Kidney epithelial cell (primary cell): ENCODE measurements around the gene POU4F1. TPM values are rescaled to one million over a fixed set of nuclear protein-coding genes. Genes with fewer than 3 reads are reported as not detected.

Experiments used
- DNase-seq: peaks from one replicate; pipeline ENCODE4 v3.0.0-alpha.2; 2010; ENCODE audit warnings: low read depth
- H3K27me3 ChIP-seq: 2 replicates; pipeline ENCODE4 v1.6.0; 2011; ENCODE audit warnings: low read length; ENCODE audit not compliant: control insufficient read depth, insufficient read depth
- H3K36me3 ChIP-seq: 2 replicates; pipeline ENCODE4 v1.5.1; 2011; ENCODE audit warnings: low read length; ENCODE audit not compliant: control insufficient read depth, insufficient read depth
- H3K4me3 ChIP-seq: 2 replicates; pipeline ENCODE4 v1.5.1; 2011; ENCODE audit warnings: low read depth, mild to moderate bottlenecking, control low read depth, low read length
- total RNA-seq: library from RNA; depleted of rRNA; stranded (reverse); fragments of >200 nt; gene quantifications from 2 replicates; pipeline ENCODE4 v1.2.3, GENCODE V29; 2015
- TF ChIP-seq, protein P1 (sequence below): IDR thresholded peaks from 2 replicates; pipeline ENCODE4 v1.5.1; 2011; ENCODE audit warnings: mild to moderate bottlenecking, moderate library complexity, low read length, control low read depth, inconsistent platforms; ENCODE audit not compliant: insufficient read depth, poor library complexity, severe bottlenecking

The POU4F1 gene
- total RNA-seq, 1 donor from 2014 or later: 0.13 TPM

DNA sequence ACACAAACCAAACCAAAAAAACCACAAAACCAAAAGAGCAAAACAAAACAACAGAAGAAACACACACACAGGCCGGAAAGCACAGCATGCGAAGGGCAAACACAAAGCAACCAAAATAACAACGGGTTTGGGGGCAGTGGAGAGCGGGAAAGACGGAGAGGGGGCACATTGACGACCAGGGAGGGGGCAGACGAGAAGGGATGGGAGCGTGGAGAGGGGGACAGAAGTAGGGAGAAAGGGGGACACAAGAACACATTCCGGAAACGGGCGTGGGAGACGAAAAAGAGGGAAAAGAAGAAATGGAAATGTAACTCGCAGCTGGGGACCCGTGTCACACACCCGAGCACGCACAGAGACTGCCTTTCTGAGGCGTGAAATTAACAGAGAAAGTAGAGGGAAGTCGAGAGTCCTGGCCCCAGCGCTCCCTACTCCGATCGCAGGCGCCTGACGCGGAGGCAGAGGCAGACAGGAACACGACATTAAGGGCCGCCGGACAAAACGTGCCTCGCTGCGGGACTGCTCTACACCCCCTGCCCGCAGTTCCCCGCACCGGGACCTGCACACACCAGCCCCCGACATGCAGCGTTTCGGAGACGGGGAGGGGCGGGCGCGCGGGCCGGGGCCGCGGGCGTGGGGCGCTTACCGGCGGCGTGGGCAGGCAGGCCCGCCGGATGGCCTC, 652 bp downstream of the POU4F1 start:
- Histone ChIP-seq H3K27me3 (peaks cover 90% of the 10 kb centered on the region), H3K36me3 (no peaks in the 10 kb centered on the region), H3K4me3 (no peak overlapping the region)
- TF ChIP-seq, protein P1, sequence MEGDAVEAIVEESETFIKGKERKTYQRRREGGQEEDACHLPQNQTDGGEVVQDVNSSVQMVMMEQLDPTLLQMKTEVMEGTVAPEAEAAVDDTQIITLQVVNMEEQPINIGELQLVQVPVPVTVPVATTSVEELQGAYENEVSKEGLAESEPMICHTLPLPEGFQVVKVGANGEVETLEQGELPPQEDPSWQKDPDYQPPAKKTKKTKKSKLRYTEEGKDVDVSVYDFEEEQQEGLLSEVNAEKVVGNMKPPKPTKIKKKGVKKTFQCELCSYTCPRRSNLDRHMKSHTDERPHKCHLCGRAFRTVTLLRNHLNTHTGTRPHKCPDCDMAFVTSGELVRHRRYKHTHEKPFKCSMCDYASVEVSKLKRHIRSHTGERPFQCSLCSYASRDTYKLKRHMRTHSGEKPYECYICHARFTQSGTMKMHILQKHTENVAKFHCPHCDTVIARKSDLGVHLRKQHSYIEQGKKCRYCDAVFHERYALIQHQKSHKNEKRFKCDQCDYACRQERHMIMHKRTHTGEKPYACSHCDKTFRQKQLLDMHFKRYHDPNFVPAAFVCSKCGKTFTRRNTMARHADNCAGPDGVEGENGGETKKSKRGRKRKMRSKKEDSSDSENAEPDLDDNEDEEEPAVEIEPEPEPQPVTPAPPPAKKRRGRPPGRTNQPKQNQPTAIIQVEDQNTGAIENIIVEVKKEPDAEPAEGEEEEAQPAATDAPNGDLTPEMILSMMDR: no peak
- no peak for DNase-seq

DNA sequence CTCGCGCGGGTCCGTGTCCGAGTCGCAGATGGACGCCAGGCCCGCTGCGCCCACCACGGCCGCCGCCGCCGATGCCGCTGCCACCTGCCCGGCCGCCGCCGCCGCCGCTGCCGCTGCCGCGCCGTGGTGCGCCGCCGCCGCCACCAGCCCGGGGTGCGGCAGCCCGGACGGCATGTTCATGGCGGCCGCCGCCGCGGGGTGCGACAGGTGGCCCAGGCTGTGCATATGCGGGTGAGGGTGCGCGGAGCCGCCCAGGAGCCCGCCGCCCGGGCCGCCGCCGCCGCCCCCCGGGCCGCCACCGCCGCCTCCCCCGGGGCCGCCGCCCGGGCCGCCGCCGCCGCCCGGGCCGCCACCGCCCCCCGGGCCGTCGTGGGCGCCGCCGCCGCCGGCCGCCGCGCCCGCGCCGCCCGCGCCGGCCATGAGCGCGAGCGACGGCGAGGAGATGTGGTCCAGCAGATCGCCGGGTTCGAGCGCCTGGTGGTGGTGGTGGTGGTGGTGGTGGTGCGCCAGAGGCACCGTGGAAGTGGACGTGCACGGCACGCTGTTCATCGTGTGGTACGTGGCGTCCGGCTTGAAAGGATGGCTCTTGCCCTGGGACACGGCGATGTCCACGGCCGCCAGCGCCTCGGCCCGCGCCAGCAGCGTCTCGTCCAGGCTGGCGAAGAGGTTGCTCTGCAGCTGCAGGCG, 1.3 kb downstream of the POU4F1 start:
- TF ChIP-seq, protein P1: no peak
- no peak for DNase-seq
- Histone ChIP-seq H3K4me3 (no peak overlapping the region), H3K36me3 (no peaks in the 10 kb centered on the region), H3K27me3 (peaks cover 90% of the 10 kb centered on the region)

DNA sequence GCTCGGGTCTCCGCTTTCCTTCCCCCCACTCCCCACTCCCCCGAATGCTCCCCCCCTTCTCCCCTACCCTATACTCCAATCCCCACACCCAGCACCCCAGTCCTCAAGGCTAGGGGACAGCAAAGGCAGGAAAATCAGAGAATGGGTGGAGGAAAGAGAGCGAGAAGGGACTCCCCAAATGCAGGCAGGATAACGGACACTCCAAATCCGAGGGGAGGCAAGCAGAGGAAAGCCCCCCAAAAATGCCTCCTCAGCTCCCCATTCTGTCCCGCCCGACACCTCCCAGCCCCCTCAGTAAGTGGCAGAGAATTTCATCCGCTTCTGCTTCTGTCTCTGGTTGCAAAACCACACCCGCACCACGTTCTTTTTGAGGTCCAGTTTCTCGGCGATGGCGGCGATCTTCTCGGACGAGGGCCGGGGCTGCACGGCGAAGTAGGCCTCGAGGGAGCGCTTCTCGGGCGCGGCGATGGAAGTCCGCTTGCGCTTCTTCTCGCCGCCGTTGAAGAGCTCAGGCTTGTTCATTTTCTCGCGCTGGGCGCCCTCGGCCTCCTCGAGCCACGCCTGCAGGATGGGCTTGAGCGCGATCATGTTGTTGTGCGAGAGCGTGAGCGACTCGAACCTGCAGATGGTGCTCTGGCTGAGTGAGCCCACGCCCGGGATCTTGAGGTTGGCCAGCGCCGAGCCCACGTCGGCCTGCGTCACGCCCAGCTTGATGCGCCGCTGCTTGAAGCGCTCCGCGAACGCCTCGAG, 2.1 kb downstream of the POU4F1 start:
- H3K36me3 ChIP-seq: no peaks in the 10 kb centered on the region
- no peak overlapping the region for H3K4me3 ChIP-seq
- peaks cover 90% of the 10 kb centered on the region for H3K27me3 ChIP-seq
- no peak for DNase-seq
- TF ChIP-seq, protein P1: no peak

DNA sequence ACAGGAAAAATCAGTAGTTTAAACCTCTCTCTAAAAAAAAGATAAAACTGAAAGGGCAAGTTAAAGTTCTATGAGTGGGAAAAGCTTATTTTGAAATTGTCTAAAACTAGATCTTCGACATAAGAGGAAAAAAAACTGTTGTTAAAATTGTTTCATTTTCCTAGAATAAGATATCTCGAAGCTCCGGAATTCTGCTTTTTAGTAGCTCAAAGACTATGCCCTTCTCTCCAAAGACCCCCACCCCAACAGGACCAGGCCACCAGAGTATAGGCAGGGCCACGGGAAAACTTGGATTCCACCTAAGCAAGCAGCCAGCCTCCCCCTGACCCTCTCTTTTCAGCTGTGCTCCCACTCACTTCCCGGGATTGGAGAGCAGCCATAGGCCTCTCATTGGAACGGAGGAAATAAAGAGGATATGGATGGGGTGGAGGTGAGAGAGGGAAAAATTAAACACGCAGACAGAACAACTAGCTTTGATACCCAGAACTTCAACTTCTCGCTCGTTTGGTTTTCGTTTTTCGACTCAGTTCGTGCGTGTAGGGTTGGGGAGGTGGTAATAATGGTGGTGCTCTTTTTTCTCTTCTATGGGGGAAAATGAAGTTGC, 3.0 kb downstream of the POU4F1 start:
- DNase-seq: no peak
- Histone ChIP-seq H3K27me3 (peaks cover 90% of the 10 kb centered on the region), H3K36me3 (no peaks in the 10 kb centered on the region), H3K4me3 (no peak overlapping the region)
- TF ChIP-seq, protein P1: no peak

DNA sequence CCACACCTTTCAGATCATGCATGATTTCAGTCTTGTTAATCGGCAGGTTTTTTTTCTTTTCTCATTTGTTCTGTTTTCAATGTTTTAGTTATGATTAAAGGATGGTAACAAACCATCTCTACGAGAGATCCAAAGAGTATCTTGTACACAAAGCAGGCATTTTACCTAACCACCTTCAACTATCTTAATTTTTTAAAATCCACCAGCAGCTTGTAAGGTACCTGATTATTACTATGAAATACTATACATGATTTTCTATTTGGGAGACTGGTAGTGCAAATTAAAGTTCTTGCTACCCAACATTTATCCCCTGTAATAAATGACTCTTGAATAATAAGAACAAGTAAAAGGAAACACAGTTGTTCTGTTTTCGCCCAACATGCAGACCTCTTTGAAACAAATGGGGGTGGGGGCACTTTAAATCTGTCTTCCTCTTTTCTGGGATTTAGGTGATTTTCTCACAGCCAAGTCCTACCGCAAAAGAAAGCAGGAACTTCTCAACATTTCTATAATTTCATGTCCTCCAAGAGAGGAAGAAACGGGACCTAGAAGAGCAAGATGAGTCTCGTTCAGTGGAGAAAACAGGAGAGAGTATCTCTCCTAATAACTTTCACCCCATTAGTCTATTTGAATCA, 3.6 kb downstream of the POU4F1 start:
- TF ChIP-seq, protein P1: no peak
- peaks cover 90% of the 10 kb centered on the region for H3K27me3 ChIP-seq
- H3K4me3 ChIP-seq: no peak overlapping the region
- no peaks in the 10 kb centered on the region for H3K36me3 ChIP-seq
- DNase-seq: no peak
